Measurements from ENCODE around the gene RAB11FIP2.

GRCh38 chr10:118072840-118073239 is 26.1 kb upstream of the RAB11FIP2 start:
- TF ChIP-seq, protein P1, sequence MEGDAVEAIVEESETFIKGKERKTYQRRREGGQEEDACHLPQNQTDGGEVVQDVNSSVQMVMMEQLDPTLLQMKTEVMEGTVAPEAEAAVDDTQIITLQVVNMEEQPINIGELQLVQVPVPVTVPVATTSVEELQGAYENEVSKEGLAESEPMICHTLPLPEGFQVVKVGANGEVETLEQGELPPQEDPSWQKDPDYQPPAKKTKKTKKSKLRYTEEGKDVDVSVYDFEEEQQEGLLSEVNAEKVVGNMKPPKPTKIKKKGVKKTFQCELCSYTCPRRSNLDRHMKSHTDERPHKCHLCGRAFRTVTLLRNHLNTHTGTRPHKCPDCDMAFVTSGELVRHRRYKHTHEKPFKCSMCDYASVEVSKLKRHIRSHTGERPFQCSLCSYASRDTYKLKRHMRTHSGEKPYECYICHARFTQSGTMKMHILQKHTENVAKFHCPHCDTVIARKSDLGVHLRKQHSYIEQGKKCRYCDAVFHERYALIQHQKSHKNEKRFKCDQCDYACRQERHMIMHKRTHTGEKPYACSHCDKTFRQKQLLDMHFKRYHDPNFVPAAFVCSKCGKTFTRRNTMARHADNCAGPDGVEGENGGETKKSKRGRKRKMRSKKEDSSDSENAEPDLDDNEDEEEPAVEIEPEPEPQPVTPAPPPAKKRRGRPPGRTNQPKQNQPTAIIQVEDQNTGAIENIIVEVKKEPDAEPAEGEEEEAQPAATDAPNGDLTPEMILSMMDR (IDR thresholded peaks at IDR 0.05) = no peak
- no peak for TF ChIP-seq POLR2A (IDR thresholded peaks at IDR 0.05)

All from uterus (tissue), 2 donors.